GM23338 (cell line): Measurements from ENCODE around the gene EDEM3. TPM values are rescaled to one million over a fixed set of nuclear protein-coding genes. Genes with fewer than 3 reads are reported as not detected.

Experiments
- ATAC-seq: fragments of 200-7000 bp; cut with Tn5 transposase; 3 replicates; pipeline ENCODE4 v1.9.1; 2020
- DNase-seq: peaks from one replicate; pipeline ENCODE4 v3.0.0-alpha.2; 2015; ENCODE audit warnings: low spot score
- H2AFZ ChIP-seq: fragments of 200-600 bp; sonication (generic); 2 replicates; pipeline ENCODE4 v1.8.0; 2016; ENCODE audit warnings: antibody characterized with exemption, mild to moderate bottlenecking, moderate library complexity
- H3F3A ChIP-seq: fragments of 200-600 bp; sonication (generic); replicated peaks from 2 replicates; pipeline ENCODE4 v1.8.0; 2017; ENCODE audit warnings: antibody characterized with exemption, mixed run types, low read depth
- H3K27ac ChIP-seq: fragments of 200-600 bp; sonication (generic); 2 replicates; pipeline ENCODE4 v1.6.1; 2016; ENCODE audit warnings: low read depth
- H3K27me3 ChIP-seq: fragments of 200-600 bp; sonication (generic); 2 replicates; pipeline ENCODE4 v1.8.0; 2016; ENCODE audit warnings: mild to moderate bottlenecking, mixed run types, moderate library complexity; ENCODE audit not compliant: insufficient read depth
- H3K36me3 ChIP-seq: fragments of 200-600 bp; sonication (generic); 2 replicates; pipeline ENCODE4 v1.8.0; 2016; ENCODE audit warnings: mild to moderate bottlenecking; ENCODE audit not compliant: insufficient read depth
- H3K4me1 ChIP-seq: fragments of 200-600 bp; sonication (generic); 2 replicates; pipeline ENCODE4 v1.8.0; 2016; ENCODE audit warnings: mild to moderate bottlenecking, moderate library complexity; ENCODE audit not compliant: insufficient read depth
- H3K4me2 ChIP-seq: fragments of 200-600 bp; sonication (generic); 2 replicates; pipeline ENCODE4 v1.7.1; 2017; ENCODE audit warnings: mixed run types
- H3K4me3 ChIP-seq: fragments of 200-600 bp; sonication (generic); 2 replicates; pipeline ENCODE4 v1.6.1; 2016; ENCODE audit warnings: mixed run types
- H3K79me2 ChIP-seq: fragments of 200-600 bp; sonication (generic); replicated peaks from 2 replicates; pipeline ENCODE4 v1.8.0; 2017; ENCODE audit warnings: mild to moderate bottlenecking; ENCODE audit not compliant: insufficient read depth
- H3K9me2 ChIP-seq: fragments of 200-600 bp; sonication (generic); 2 replicates; pipeline ENCODE4 v1.8.0; 2017; ENCODE audit not compliant: insufficient read depth
- H4K20me1 ChIP-seq: fragments of 200-600 bp; sonication (generic); replicated peaks from 2 replicates; pipeline ENCODE4 v1.8.0; 2017; ENCODE audit warnings: mild to moderate bottlenecking; ENCODE audit not compliant: insufficient read depth
- H3K27ac Mint-ChIP-seq: 2 replicates; pipeline ENCODE4 v1.8.0; 2020; ENCODE audit warnings: inconsistent platforms, mild to moderate bottlenecking, moderate library complexity, mixed read lengths
- H3K27me3 Mint-ChIP-seq: 3 replicates; pipeline ENCODE4 v1.8.0; 2022; ENCODE audit warnings: low read depth, mild to moderate bottlenecking, moderate library complexity, mixed read lengths, inconsistent platforms; ENCODE audit not compliant: insufficient read depth, poor library complexity
- H3K36me3 Mint-ChIP-seq: 3 replicates; pipeline ENCODE4 v1.8.0; 2021; ENCODE audit warnings: low read depth, mild to moderate bottlenecking, inconsistent platforms, moderate library complexity, mixed read lengths
- H3K4me1 Mint-ChIP-seq: 3 replicates; pipeline ENCODE4 v1.8.0; 2020; ENCODE audit warnings: mild to moderate bottlenecking, inconsistent platforms, mixed read lengths
- H3K4me3 Mint-ChIP-seq: 3 replicates; pipeline ENCODE4 v1.8.0; 2021; ENCODE audit warnings: moderate library complexity, mild to moderate bottlenecking, inconsistent platforms, mixed read lengths
- H3K9me3 Mint-ChIP-seq: 3 replicates; pipeline ENCODE4 v1.8.0; 2020; ENCODE audit warnings: moderate library complexity, mild to moderate bottlenecking, inconsistent platforms, mixed read lengths
- CTCF ChIP-seq, 2 experiments: fragments of 200-600 bp in 1 of 2; sonication (generic) in 1 of 2; conservative IDR thresholded peaks; 2 replicates each; pipeline versions ENCODE4 v1.5.1 to v1.6.1; 2016 to 2017; ENCODE audit warnings: antibody characterized with exemption in 2 of 2, low read depth in 2 of 2, mild to moderate bottlenecking in 2 of 2, moderate library complexity in 1 of 2
- NANOG ChIP-seq: IDR thresholded peaks from 2 replicates; pipeline ENCODE4 v1.6.1; 2016; ENCODE audit warnings: antibody characterized with exemption, borderline replicate concordance
- STAT1 ChIP-seq: IDR thresholded peaks from one replicate; pipeline ENCODE4 v1.6.1; 2016; ENCODE audit warnings: antibody characterized with exemption; ENCODE audit not compliant: unreplicated experiment
- ZNF114 ChIP-seq: fragments of 250-450 bp; sonication (Bioruptor Pico); IDR thresholded peaks from 2 replicates; pipeline ENCODE4 v1.5.0; 2020; ENCODE audit warnings: mild to moderate bottlenecking, moderate library complexity
- ZNF462 ChIP-seq: fragments of 250-450 bp; sonication (Bioruptor Pico); IDR thresholded peaks from 2 replicates; pipeline ENCODE4 v1.5.0; 2020; ENCODE audit warnings: mild to moderate bottlenecking, moderate library complexity
- polyA plus RNA-seq: library from polyadenylated mRNA; unstranded; fragments of >200 nt; fragmentation: Nextera tagmentation; extraction: Ambion mirVana; gene quantifications from 2 replicates; pipeline ENCODE4 v1.2.1, GENCODE V29; 2016
- total RNA-seq: library from RNA; depleted of rRNA; stranded (reverse); fragments of >200 nt; shearing (Covaris generic); gene quantifications from 2 replicates; pipeline ENCODE4 v1.2.3, GENCODE V29; 2014

Gene EDEM3
- total and polyA plus RNA-seq, 2 experiments from 2014 or later: 4.8 to 11.5 TPM

GRCh38 chr1:184665360-184665759, 89.3 kb downstream of the EDEM3 start (continued):
- TF ChIP-seq ZNF462 (CRISPR knock-in tag): no peak

- Histone ChIP-seq H3K79me2 (peaks cover 12% of the 10 kb centered on the region), H3K36me3 (no peaks in the 10 kb centered on the region), H3K4me2 (peak overlapping the region; percentile 78), H3K4me1 (peaks cover 46% of the 10 kb centered on the region), H3K9me2 (no peaks in the 10 kb centered on the region), H3K27ac (no peak overlapping the region), H2AFZ (peak overlapping the region; percentile 89), H4K20me1 (no peaks in the 10 kb centered on the region), H3F3A (peaks cover 4% of the 10 kb centered on the region; the same call in 1 of the 2 replicates), H3K4me3 (peak overlapping the region; percentile 51; the same call in 1 of the 2 replicates), H3K27me3 (no peaks in the 10 kb centered on the region)
- Mint-ChIP-seq H3K4me1 (peaks cover 41% of the 10 kb centered on the region), H3K27ac (no peak overlapping the region), H3K4me3 (no peak overlapping the region), H3K36me3 (no peaks in the 10 kb centered on the region), H3K9me3 (no peaks in the 10 kb centered on the region), H3K27me3 (peaks cover 4% of the 10 kb centered on the region)
- no peak for TF ChIP-seq CTCF (conservative IDR thresholded peaks at IDR 0.05; ENCODE audit: low read depth in 2 of 2)
- no peak for TF ChIP-seq NANOG
- TF ChIP-seq STAT1: no peak
- no peak for TF ChIP-seq ZNF114 (CRISPR knock-in tag)
- DNase-seq (peak; percentile 40), ATAC-seq (peak; percentile 31)
Observed at GRCh38 chr1:184664661-184665060, 90.0 kb downstream of the EDEM3 start.
